Neural progenitor cell (in vitro differentiated cells): ENCODE results near the gene NFKB1. TPM values are rescaled to one million over a fixed set of nuclear protein-coding genes. Genes with fewer than 3 reads are reported as not detected.

Experiments
- DNase-seq: peaks from one replicate; pipeline ENCODE4 v3.0.0-alpha.2; 2016; ENCODE audit warnings: low spot score
- H2AFZ ChIP-seq: fragments of 200-600 bp; sonication (generic); replicated peaks from 2 replicates; pipeline ENCODE4 v1.6.1; 2016; ENCODE audit warnings: antibody characterized with exemption
- H3F3A ChIP-seq: fragments of 200-600 bp; sonication (generic); 2 replicates; pipeline ENCODE4 v1.6.1; 2016; ENCODE audit warnings: antibody characterized with exemption, low read depth
- H3K27ac ChIP-seq: fragments of 200-600 bp; sonication (generic); 2 replicates; pipeline ENCODE4 v1.5.1; 2016; ENCODE audit warnings: mild to moderate bottlenecking
- H3K27me3 ChIP-seq: fragments of 200-600 bp; sonication (generic); 2 replicates; pipeline ENCODE4 v1.6.1; 2016; ENCODE audit warnings: mild to moderate bottlenecking, moderate library complexity
- H3K36me3 ChIP-seq: fragments of 200-600 bp; sonication (generic); 2 replicates; pipeline ENCODE4 v1.5.1; 2016
- H3K4me1 ChIP-seq: fragments of 200-600 bp; sonication (generic); 2 replicates; pipeline ENCODE4 v1.6.1; 2016; ENCODE audit warnings: mixed run types
- H3K4me2 ChIP-seq: fragments of 200-600 bp; sonication (generic); 2 replicates; pipeline ENCODE4 v1.6.1; 2016
- H3K4me3 ChIP-seq: fragments of 200-600 bp; sonication (generic); 2 replicates; pipeline ENCODE4 v1.5.1; 2016
- H3K79me2 ChIP-seq: fragments of 200-600 bp; sonication (generic); 2 replicates; pipeline ENCODE4 v1.6.1; 2016; ENCODE audit warnings: low read depth
- H3K9ac ChIP-seq: fragments of 200-600 bp; sonication (generic); 2 replicates; pipeline ENCODE4 v1.6.1; 2016
- H3K9me3 ChIP-seq: fragments of 200-600 bp; sonication (generic); 2 replicates; pipeline ENCODE4 v1.5.1; 2016; ENCODE audit warnings: low read depth
- H4K20me1 ChIP-seq: fragments of 200-600 bp; sonication (generic); 2 replicates; pipeline ENCODE4 v1.6.1; 2016; ENCODE audit warnings: low read depth
- H3K27ac Mint-ChIP-seq: 3 replicates; pipeline ENCODE4 v1.8.0; 2021; ENCODE audit warnings: mixed read lengths
- H3K27me3 Mint-ChIP-seq: 2 replicates; pipeline ENCODE4 v1.8.0; 2022; ENCODE audit warnings: low read depth, mild to moderate bottlenecking, inconsistent platforms, moderate library complexity, mixed read lengths; ENCODE audit not compliant: insufficient read depth
- H3K36me3 Mint-ChIP-seq: 3 replicates; pipeline ENCODE4 v1.8.0; 2021; ENCODE audit warnings: mixed read lengths
- H3K4me1 Mint-ChIP-seq: 3 replicates; pipeline ENCODE4 v1.8.0; 2021; ENCODE audit warnings: mixed read lengths
- H3K4me3 Mint-ChIP-seq: 3 replicates; pipeline ENCODE4 v1.8.0; 2021; ENCODE audit warnings: mild to moderate bottlenecking, moderate library complexity, mixed read lengths
- H3K9me3 Mint-ChIP-seq: 3 replicates; pipeline ENCODE4 v1.8.0; 2020; ENCODE audit warnings: mixed read lengths
- CTCF ChIP-seq: fragments of 200-600 bp; sonication (generic); IDR thresholded peaks from 2 replicates; pipeline ENCODE4 v1.5.1; 2017; ENCODE audit warnings: antibody characterized with exemption, mild to moderate bottlenecking
- EZH2 ChIP-seq: fragments of 200-600 bp; sonication (generic); IDR thresholded peaks from 2 replicates; pipeline ENCODE4 v1.6.1; 2017; ENCODE audit warnings: antibody characterized with exemption, mild to moderate bottlenecking, moderate library complexity
- EZH2phosphoT487 ChIP-seq: fragments of 200-600 bp; sonication (generic); IDR thresholded peaks from 2 replicates; pipeline ENCODE4 v1.6.1; 2017; ENCODE audit warnings: antibody characterized with exemption
- total RNA-seq: library from RNA; depleted of rRNA; stranded (reverse); fragments of >200 nt; gene quantifications from 2 replicates; pipeline ENCODE4 v1.2.3, GENCODE V29; 2015; ENCODE audit warnings: low replicate concordance

The NFKB1 gene
- total RNA-seq, 1 donor from 2014 or later: 14.1 TPM

- H3K4me1 ChIP-seq: peaks cover 9% of the 10 kb centered on the region
- no peak overlapping the region for H3K9ac ChIP-seq
- Mint-ChIP-seq H3K9me3 (no peaks in the 10 kb centered on the region), H3K4me3 (peak overlapping the region; percentile 2), H3K27me3 (no peaks in the 10 kb centered on the region), H3K36me3 (no peaks in the 10 kb centered on the region), H3K27ac (no peak overlapping the region), H3K4me1 (peaks cover 11% of the 10 kb centered on the region)
- no peaks in the 10 kb centered on the region for H3F3A ChIP-seq
- H3K4me3 ChIP-seq: no peak overlapping the region
- no peaks in the 10 kb centered on the region for H4K20me1 ChIP-seq
- no peaks in the 10 kb centered on the region for H3K9me3 ChIP-seq
- no peak overlapping the region for H2AFZ ChIP-seq
- H3K27me3 ChIP-seq: no peaks in the 10 kb centered on the region
- H3K79me2 ChIP-seq: no peaks in the 10 kb centered on the region
- DNase-seq: peak; percentile 20
- peak; percentile 31 for TF ChIP-seq CTCF
- TF ChIP-seq EZH2: no peak
- no peaks in the 10 kb centered on the region for H3K36me3 ChIP-seq
- H3K4me2 ChIP-seq: no peak overlapping the region
- no peak overlapping the region for H3K27ac ChIP-seq
Measured at GRCh38 chr4:102620697-102621497, 119.7 kb downstream of the NFKB1 start.

GRCh38 chr4:102623622-102624021 is 122.5 kb downstream of the NFKB1 start:
- Histone ChIP-seq H3K4me2 (no peak overlapping the region), H3K27ac (no peak overlapping the region), H3F3A (no peaks in the 10 kb centered on the region), H3K9ac (no peak overlapping the region), H2AFZ (peak overlapping the region; percentile 57), H3K27me3 (no peaks in the 10 kb centered on the region), H3K36me3 (no peaks in the 10 kb centered on the region), H3K79me2 (no peaks in the 10 kb centered on the region), H3K4me1 (no peaks in the 10 kb centered on the region), H3K9me3 (no peaks in the 10 kb centered on the region), H4K20me1 (no peaks in the 10 kb centered on the region), H3K4me3 (no peak overlapping the region)
- Mint-ChIP-seq H3K9me3 (no peaks in the 10 kb centered on the region), H3K4me3 (no peak overlapping the region), H3K27ac (peak overlapping the region; percentile 7), H3K4me1 (peaks cover 12% of the 10 kb centered on the region), H3K27me3 (peaks cover 2% of the 10 kb centered on the region), H3K36me3 (no peaks in the 10 kb centered on the region)
- TF ChIP-seq EZH2 (no peak), EZH2phosphoT487 (no peak), CTCF (peak; percentile 25)
- peak; percentile 43 for DNase-seq

GRCh38 chr4:102624505-102624904 is 123.3 kb downstream of the NFKB1 start:
- Histone ChIP-seq H3K9me3 (no peaks in the 10 kb centered on the region), H3K9ac (no peak overlapping the region), H3K27me3 (no peaks in the 10 kb centered on the region), H3K79me2 (no peaks in the 10 kb centered on the region), H3K4me2 (no peak overlapping the region), H3K4me3 (no peak overlapping the region), H2AFZ (no peak overlapping the region), H3K27ac (no peak overlapping the region), H3K4me1 (no peaks in the 10 kb centered on the region), H4K20me1 (no peaks in the 10 kb centered on the region), H3F3A (no peaks in the 10 kb centered on the region), H3K36me3 (no peaks in the 10 kb centered on the region)
- Mint-ChIP-seq H3K4me1 (peaks cover 13% of the 10 kb centered on the region), H3K36me3 (no peaks in the 10 kb centered on the region), H3K4me3 (no peak overlapping the region), H3K27ac (no peak overlapping the region), H3K9me3 (no peaks in the 10 kb centered on the region), H3K27me3 (peaks cover 3% of the 10 kb centered on the region)
- no peak for DNase-seq
- TF ChIP-seq EZH2phosphoT487: no peak

- Mint-ChIP-seq H3K36me3 (no peaks in the 10 kb centered on the region), H3K27me3 (peaks cover 3% of the 10 kb centered on the region), H3K9me3 (no peaks in the 10 kb centered on the region), H3K4me1 (peaks cover 11% of the 10 kb centered on the region), H3K27ac (no peak overlapping the region), H3K4me3 (no peak overlapping the region)
- no peaks in the 10 kb centered on the region for H3K27me3 ChIP-seq
- TF ChIP-seq EZH2phosphoT487: no peak
- TF ChIP-seq CTCF: peak; percentile 40
- TF ChIP-seq EZH2: no peak
- H3F3A ChIP-seq: no peaks in the 10 kb centered on the region
- H3K79me2 ChIP-seq: no peaks in the 10 kb centered on the region
- H3K4me1 ChIP-seq: no peaks in the 10 kb centered on the region
- no peak overlapping the region for H3K4me2 ChIP-seq
- no peak overlapping the region for H3K4me3 ChIP-seq
- no peaks in the 10 kb centered on the region for H4K20me1 ChIP-seq
- H3K9me3 ChIP-seq: no peaks in the 10 kb centered on the region
- peak; percentile 29 for DNase-seq
- H2AFZ ChIP-seq: peak overlapping the region; percentile 67
- no peaks in the 10 kb centered on the region for H3K36me3 ChIP-seq
- H3K27ac ChIP-seq: no peak overlapping the region
- no peak overlapping the region for H3K9ac ChIP-seq
Measured at GRCh38 chr4:102625232-102625930, 124.2 kb downstream of the NFKB1 start.
